B cell (primary cell): ENCODE data around the gene CPNE4. TPM values are rescaled to one million over a fixed set of nuclear protein-coding genes. Genes with fewer than 3 reads are reported as not detected.

Source experiments
- ATAC-seq: fragments of 200-7000 bp; cut with Tn5 transposase; one replicate; pipeline ENCODE4 v1.10.0; 2021; ENCODE audit warnings: low read depth, mild to moderate bottlenecking, moderate number of reproducible peaks, moderate library complexity
- CTCF ChIA-PET: fragments of 350-600 bp; sonication (Branson Sonifier 250); formaldehyde crosslinking; loops from one replicate; lab custom pipeline; 2021; ENCODE audit warnings: antibody characterized with exemption, inconsistent platforms; lab: Charles Lee
- POLR2A ChIA-PET: fragments of 350-600 bp; sonication (Branson Sonifier 250); formaldehyde crosslinking; loops from one replicate; lab custom pipeline; 2021; ENCODE audit warnings: antibody characterized with exemption; lab: Charles Lee
- DNase-seq: peaks from one replicate; pipeline ENCODE4 v3.0.0; 2013
- H2AFZ ChIP-seq: 2 replicates; pipeline ENCODE4 v1.6.1; 2012; ENCODE audit warnings: mild to moderate bottlenecking, low read depth, low read length; ENCODE audit not compliant: insufficient read depth, poor library complexity, severe bottlenecking
- H3K27ac ChIP-seq, 2 donors: 1 replicate in 1 of 2; 2 replicates in 1 of 2; pipeline ENCODE4 v1.5.1; 2012 to 2013; ENCODE audit warnings: low read length in 2 of 2, mild to moderate bottlenecking in 2 of 2, moderate library complexity in 1 of 2
- H3K27me3 ChIP-seq, 4 experiments: fragments of 200-600 bp in 1 of 4; sonication (generic) in 1 of 4; replicated peaks in 1 of 4; 1 replicate in 2 of 4; 2 replicates in 2 of 4; pipeline versions ENCODE4 v1.6.1 to v1.7.0; 2013 to 2016; ENCODE audit warnings: low read length in 3 of 4, mild to moderate bottlenecking in 2 of 4, mixed read lengths in 1 of 4, moderate library complexity in 1 of 4; ENCODE audit not compliant: insufficient read depth in 4 of 4, control insufficient read depth in 3 of 4; ENCODE audit errors: control extremely low read depth in 1 of 4
- H3K36me3 ChIP-seq, 2 experiments: replicated peaks in 1 of 2; 1 replicate in 1 of 2; 2 replicates in 1 of 2; pipeline versions ENCODE4 v1.6.1 to v1.7.1; 2013; ENCODE audit warnings: low read length in 1 of 2; ENCODE audit not compliant: insufficient read depth in 2 of 2, control insufficient read depth in 1 of 2; ENCODE audit errors: control extremely low read depth in 1 of 2, extremely low read depth in 1 of 2
- H3K4me1 ChIP-seq, 2 donors: fragments of 200-600 bp in 1 of 2; sonication (generic) in 1 of 2; 1 replicate in 1 of 2; 2 replicates in 1 of 2; pipeline versions ENCODE4 v1.5.1 to v1.6.1; 2013 to 2017; ENCODE audit warnings: low read length in 2 of 2; ENCODE audit not compliant: control insufficient read depth in 2 of 2, insufficient read depth in 2 of 2
- H3K4me2 ChIP-seq: replicated peaks from 2 replicates; pipeline ENCODE3; 2012; ENCODE audit warnings: mild to moderate bottlenecking, low read depth, low read length; ENCODE audit not compliant: poor library complexity, severe bottlenecking
- H3K4me3 ChIP-seq, 5 experiments: fragments of 200-600 bp in 1 of 5; sonication (generic) in 1 of 5; 1 replicate in 3 of 5; 2 replicates in 2 of 5; pipeline versions ENCODE4 v1.5.1 to v1.7.0; 2011 to 2016; ENCODE audit warnings: low read length in 4 of 5, mild to moderate bottlenecking in 4 of 5, low read depth in 2 of 5, control low read depth in 1 of 5, moderate library complexity in 1 of 5; ENCODE audit not compliant: insufficient read depth in 1 of 5; ENCODE audit errors: control extremely low read depth in 1 of 5, extremely low read depth in 1 of 5
- H3K79me2 ChIP-seq: fragments of 200-600 bp; sonication (generic); one replicate; pipeline ENCODE4 v1.6.0; 2016; ENCODE audit warnings: low read length; ENCODE audit not compliant: control insufficient read depth, insufficient read depth
- H3K9ac ChIP-seq: fragments of 200-600 bp; sonication (generic); 2 replicates; pipeline ENCODE4 v1.6.1; 2017; ENCODE audit warnings: mild to moderate bottlenecking, low read length, moderate library complexity
- H3K9me3 ChIP-seq, 3 donors: one replicate each; pipeline versions ENCODE4 v1.6.1 to v1.7.1; 2013; ENCODE audit warnings: low read length in 2 of 3; ENCODE audit not compliant: control insufficient read depth in 2 of 3, insufficient read depth in 1 of 3; ENCODE audit errors: control extremely low read depth in 1 of 3
- H4K20me1 ChIP-seq: 2 replicates; pipeline ENCODE4 v1.6.0; 2012; ENCODE audit warnings: mild to moderate bottlenecking, low read length; ENCODE audit not compliant: insufficient read depth, control insufficient read depth, poor library complexity, severe bottlenecking
- H3K27ac Mint-ChIP-seq: one replicate; pipeline ENCODE4 v1.8.0; 2021; ENCODE audit warnings: mixed read lengths
- H3K27me3 Mint-ChIP-seq: one replicate; pipeline ENCODE4 v1.8.0; 2021; ENCODE audit warnings: mixed read lengths
- H3K4me1 Mint-ChIP-seq: one replicate; pipeline ENCODE4 v1.8.0; 2021; ENCODE audit warnings: mixed read lengths
- H3K4me3 Mint-ChIP-seq: one replicate; pipeline ENCODE4 v1.8.0; 2021; ENCODE audit warnings: mixed read lengths
- H3K9me3 Mint-ChIP-seq: one replicate; pipeline ENCODE4 v1.8.0; 2022; ENCODE audit warnings: mixed read lengths; ENCODE audit not compliant: insufficient read depth
- EZH2 ChIP-seq: IDR thresholded peaks from 2 replicates; pipeline ENCODE4 v1.6.1; 2012; ENCODE audit warnings: borderline replicate concordance, low read depth, mild to moderate bottlenecking, moderate library complexity, low read length; ENCODE audit not compliant: insufficient read depth, poor library complexity, severe bottlenecking
- WGBS: methylation state at CpG from one replicate; pipeline ENCODE4 v1.1.5; 2013; ENCODE audit warnings: missing lambda C conversion rate; ENCODE audit not compliant: insufficient coverage; 5-methylcytosine and 5-hydroxymethylcytosine counted together
- intact Hi-C: fragments of 100-400 bp; cut with micrococcal nuclease; formaldehyde crosslinking; loops from one replicate; pipeline ENCODE4 v1.10.0; 2022
- polyA plus RNA-seq: library from polyadenylated mRNA; depleted of rRNA; stranded (reverse); fragments of >200 nt; gene quantifications from 2 replicates; pipeline ENCODE4 v1.2.3, GENCODE V29; 2012
- total RNA-seq, 2 donors: library from RNA; stranded (reverse); fragments of 120-200 nt in 1 of 2; gene quantifications; 1 replicate in 1 of 2; 2 replicates in 1 of 2; pipeline versions ENCODE4 v1.2.3 to v1.2.4, GENCODE V29; 2013 to 2022
- TF ChIP-seq, protein P1 (sequence below): fragments of 200-600 bp; IDR thresholded peaks from one replicate; pipeline ENCODE4 v1.8.0; 2022; ENCODE audit warnings: antibody characterized with exemption, mild to moderate bottlenecking

The CPNE4 gene
- total and polyA plus RNA-seq, 2 donors (not counting 1 experiment from before 2014, with no cell fraction given): not detected

DNA sequence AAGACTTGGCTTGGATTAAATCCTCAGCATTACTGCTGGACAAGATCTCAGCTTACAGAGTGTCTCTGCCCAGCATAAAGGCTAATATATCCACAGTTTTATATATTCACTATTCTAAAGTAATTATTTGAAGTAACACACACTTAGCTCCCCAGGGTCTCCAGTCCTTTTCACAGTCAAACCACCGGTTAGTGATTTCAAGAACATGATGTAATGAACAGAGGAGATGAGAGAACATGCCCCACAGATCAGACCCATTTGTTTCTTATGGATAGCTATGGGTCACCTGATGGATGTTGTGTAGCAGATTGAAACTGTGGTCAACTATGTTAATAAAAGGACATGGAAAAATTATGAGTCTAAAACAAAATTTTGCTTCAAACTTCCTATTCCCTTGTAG is 487.2 kb downstream of the CPNE4 start:
- Histone ChIP-seq H3K9me3 (no peaks in the 10 kb centered on the region), H3K27ac (no peak overlapping the region), H3K36me3 (no peaks in the 10 kb centered on the region), H3K27me3 (peaks cover 0 to 3% (median 0%) of the 10 kb centered on the region in 4 experiments), H4K20me1 (no peaks in the 10 kb centered on the region), H3K4me1 (no peaks in the 10 kb centered on the region), H2AFZ (no peak overlapping the region), H3K4me2 (no peak overlapping the region), H3K79me2 (no peaks in the 10 kb centered on the region), H3K9ac (no peak overlapping the region), H3K4me3 (no peak overlapping the region)
- no peaks in the 10 kb centered on the region for H3K9me3 Mint-ChIP-seq
- TF ChIP-seq, protein P1, sequence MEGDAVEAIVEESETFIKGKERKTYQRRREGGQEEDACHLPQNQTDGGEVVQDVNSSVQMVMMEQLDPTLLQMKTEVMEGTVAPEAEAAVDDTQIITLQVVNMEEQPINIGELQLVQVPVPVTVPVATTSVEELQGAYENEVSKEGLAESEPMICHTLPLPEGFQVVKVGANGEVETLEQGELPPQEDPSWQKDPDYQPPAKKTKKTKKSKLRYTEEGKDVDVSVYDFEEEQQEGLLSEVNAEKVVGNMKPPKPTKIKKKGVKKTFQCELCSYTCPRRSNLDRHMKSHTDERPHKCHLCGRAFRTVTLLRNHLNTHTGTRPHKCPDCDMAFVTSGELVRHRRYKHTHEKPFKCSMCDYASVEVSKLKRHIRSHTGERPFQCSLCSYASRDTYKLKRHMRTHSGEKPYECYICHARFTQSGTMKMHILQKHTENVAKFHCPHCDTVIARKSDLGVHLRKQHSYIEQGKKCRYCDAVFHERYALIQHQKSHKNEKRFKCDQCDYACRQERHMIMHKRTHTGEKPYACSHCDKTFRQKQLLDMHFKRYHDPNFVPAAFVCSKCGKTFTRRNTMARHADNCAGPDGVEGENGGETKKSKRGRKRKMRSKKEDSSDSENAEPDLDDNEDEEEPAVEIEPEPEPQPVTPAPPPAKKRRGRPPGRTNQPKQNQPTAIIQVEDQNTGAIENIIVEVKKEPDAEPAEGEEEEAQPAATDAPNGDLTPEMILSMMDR: no peak
- no peak for TF ChIP-seq EZH2
- no peak overlapping the region for H3K4me3 Mint-ChIP-seq
- ATAC-seq: no peak
- no CpG with 5 or more reads among the region's 1 CpG for WGBS
- H3K27me3 Mint-ChIP-seq: peaks cover 26% of the 10 kb centered on the region
- H3K27ac Mint-ChIP-seq: no peak overlapping the region
- intact Hi-C loops: no loop called here
- CTCF ChIA-PET: interaction anchor here (0.7 kb wide), 1 partner anchor 851 kb away, joined by 6 read pairs; no protein-coding TSS in a partner anchor
- no peak for DNase-seq
- no peaks in the 10 kb centered on the region for H3K4me1 Mint-ChIP-seq
- POLR2A ChIA-PET: no interaction called here

DNA sequence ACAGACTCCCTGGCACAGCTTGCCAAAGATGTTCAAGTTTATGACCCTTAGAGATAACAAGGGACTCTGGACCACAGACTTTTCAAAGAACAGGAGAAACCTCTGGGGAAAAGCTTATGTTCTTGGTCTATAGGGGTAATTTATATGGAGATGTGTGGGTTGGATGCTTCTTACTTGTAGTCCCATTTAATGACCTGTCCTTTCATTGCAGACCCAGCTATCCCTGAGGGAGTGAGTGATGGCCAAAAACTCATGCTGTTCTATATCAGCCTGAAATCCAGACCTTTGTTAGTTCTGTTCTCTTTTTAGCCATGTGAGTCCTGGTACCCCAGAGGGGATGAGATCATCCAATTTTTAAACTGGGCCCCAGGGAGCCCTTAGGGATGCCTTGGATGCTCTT is 488.4 kb downstream of the CPNE4 start:
- CTCF ChIA-PET: no interaction called here
- no peak overlapping the region for H2AFZ ChIP-seq
- H3K27me3 Mint-ChIP-seq: peaks cover 26% of the 10 kb centered on the region

More for the DNA sequence above, 488.4 kb downstream of the CPNE4 start:
- TF ChIP-seq EZH2: no peak
- TF ChIP-seq, protein P1: no peak
- Histone ChIP-seq H3K27ac (no peak overlapping the region), H3K4me2 (no peak overlapping the region), H3K9me3 (no peaks in the 10 kb centered on the region), H3K27me3 (peaks cover 0 to 6% (median 0%) of the 10 kb centered on the region in 4 experiments), H3K36me3 (no peaks in the 10 kb centered on the region), H3K79me2 (no peaks in the 10 kb centered on the region), H3K4me3 (no peak overlapping the region), H3K9ac (no peak overlapping the region), H4K20me1 (no peaks in the 10 kb centered on the region), H3K4me1 (no peaks in the 10 kb centered on the region)
- ATAC-seq (no peak), DNase-seq (no peak)
- Mint-ChIP-seq H3K27ac (no peak overlapping the region), H3K9me3 (no peaks in the 10 kb centered on the region), H3K4me3 (no peak overlapping the region), H3K4me1 (no peaks in the 10 kb centered on the region)
- intact Hi-C loops: no loop called here
- POLR2A ChIA-PET: no interaction called here
